Vagina (tissue), 2 donors: ENCODE results near the gene SF3B4. TPM values are rescaled to one million over a fixed set of nuclear protein-coding genes. Genes with fewer than 3 reads are reported as not detected.

Source experiments
- DNase-seq, 2 donors: peaks; one replicate each; pipeline ENCODE4 v3.0.0-alpha.2; 2017; ENCODE audit errors: extremely low spot score in 2 of 2
- H3K27ac ChIP-seq: fragments of 200-600 bp; sonication (generic); one replicate; pipeline ENCODE4 v1.5.1; 2019
- H3K27me3 ChIP-seq: fragments of 200-600 bp; sonication (generic); one replicate; pipeline ENCODE4 v1.5.1; 2019
- H3K36me3 ChIP-seq, 2 donors: fragments of 200-600 bp; sonication (generic); one replicate each; pipeline ENCODE4 v1.5.1; 2017 to 2019
- H3K4me1 ChIP-seq: fragments of 200-600 bp; sonication (generic); one replicate; pipeline ENCODE4 v1.5.1; 2019
- H3K4me3 ChIP-seq, 2 donors: fragments of 200-600 bp; sonication (generic); 1 replicate in 1 of 2; 2 replicates in 1 of 2; pipeline ENCODE4 v1.5.1; 2016 to 2019
- H3K9me3 ChIP-seq: fragments of 200-600 bp; sonication (generic); one replicate; pipeline ENCODE4 v1.5.1; 2019
- CTCF ChIP-seq, 3 experiments: fragments of 450-650 bp in 2 of 3; fragments of 200-600 bp in 1 of 3; sonication (generic) in 1 of 3; IDR thresholded peaks; one replicate each; pipeline ENCODE4 v1.5.1; 2017 to 2019; ENCODE audit warnings: antibody characterized with exemption in 3 of 3, mild to moderate bottlenecking in 2 of 3, moderate library complexity in 2 of 3
- POLR2A ChIP-seq, 2 donors: fragments of 450-650 bp; IDR thresholded peaks; one replicate each; pipeline ENCODE4 v1.6.1; 2017; ENCODE audit warnings: antibody characterized with exemption in 2 of 2, mild to moderate bottlenecking in 2 of 2, moderate library complexity in 2 of 2
- POLR2AphosphoS5 ChIP-seq, 2 donors: sonication (generic); formaldehyde crosslinking; IDR thresholded peaks; one replicate each; pipeline ENCODE4 v1.9.0; 2017; ENCODE audit warnings: antibody characterized with exemption in 2 of 2, mild to moderate bottlenecking in 2 of 2, low read depth in 1 of 2; ENCODE audit not compliant: insufficient read depth in 1 of 2
- intact Hi-C: fragments of 100-400 bp; cut with DNase I; formaldehyde crosslinking; loops from one replicate; pipeline ENCODE4 v1.15.1; 2023
- total RNA-seq: library from RNA; depleted of rRNA; stranded (reverse); fragments of >200 nt; gene quantifications from one replicate; pipeline ENCODE4 v1.2.3, GENCODE V29; 2016

SF3B4 gene
- total RNA-seq, 1 donor from 2014 or later = 21.6 TPM

GRCh38 chr1:149914545-149914944 is 13.1 kb downstream of the SF3B4 start:
- no peak overlapping the region for H3K4me3 ChIP-seq
- no peaks in the 10 kb centered on the region for H3K27me3 ChIP-seq
- H3K27ac ChIP-seq = no peak overlapping the region
- TF ChIP-seq POLR2A (IDR thresholded peaks at IDR 0.05) (no peak), POLR2AphosphoS5 (IDR thresholded peaks at IDR 0.05; ENCODE audit: insufficient read depth in 1 of 2, low read depth in 1 of 2) (no peak), CTCF (IDR thresholded peaks at IDR 0.05) (no peak)
- H3K36me3 ChIP-seq = no peaks in the 10 kb centered on the region
- peaks cover 27% of the 10 kb centered on the region for H3K4me1 ChIP-seq
- intact Hi-C loops = no loop called here
- no peak for DNase-seq
- no peaks in the 10 kb centered on the region for H3K9me3 ChIP-seq

GRCh38 chr1:149906570-149907075 is 21.0 kb downstream of the SF3B4 start:
- Histone ChIP-seq H3K9me3 (no peaks in the 10 kb centered on the region), H3K4me3 (no peak overlapping the region), H3K36me3 (no peaks in the 10 kb centered on the region), H3K27me3 (no peaks in the 10 kb centered on the region), H3K4me1 (no peaks in the 10 kb centered on the region), H3K27ac (no peak overlapping the region)
- intact Hi-C loops = no loop called here
- no peak for DNase-seq
- TF ChIP-seq POLR2A (IDR thresholded peaks at IDR 0.05) (no peak), POLR2AphosphoS5 (IDR thresholded peaks at IDR 0.05; ENCODE audit: insufficient read depth in 1 of 2, low read depth in 1 of 2) (no peak), CTCF (IDR thresholded peaks at IDR 0.05) (no peak)

GRCh38 chr1:149903836-149904491 is 23.6 kb downstream of the SF3B4 start:
- H3K27me3 ChIP-seq = no peaks in the 10 kb centered on the region
- intact Hi-C loops = no loop called here
- DNase-seq = no peak
- TF ChIP-seq POLR2AphosphoS5 (IDR thresholded peaks at IDR 0.05; ENCODE audit: insufficient read depth in 1 of 2, low read depth in 1 of 2) (no peak), CTCF (IDR thresholded peaks at IDR 0.05) (no peak), POLR2A (IDR thresholded peaks at IDR 0.05) (no peak)
- H3K36me3 ChIP-seq = no peaks in the 10 kb centered on the region
- H3K9me3 ChIP-seq = no peaks in the 10 kb centered on the region
- H3K4me1 ChIP-seq = peaks cover 8% of the 10 kb centered on the region
- no peak overlapping the region for H3K27ac ChIP-seq
- no peak overlapping the region for H3K4me3 ChIP-seq

GRCh38 chr1:149899460-149900284 is 27.9 kb downstream of the SF3B4 start, which contains the start of gene BOLA1:
BOLA1 (plus strand) TSS chr1:149899568; CDS start chr1:149900060, 492 bp downstream.
- no peaks in the 10 kb centered on the region for H3K9me3 ChIP-seq
- intact Hi-C loops = no loop called here
- no peaks in the 10 kb centered on the region for H3K27me3 ChIP-seq
- no peaks in the 10 kb centered on the region for H3K36me3 ChIP-seq
- peak within 1 kb of the TSS; percentile 58 to 68 for H3K4me3 ChIP-seq
- peak in 1 of 2 donors; percentile 92 for DNase-seq
- no peak for TF ChIP-seq CTCF (IDR thresholded peaks at IDR 0.05)
- TF ChIP-seq POLR2A (IDR thresholded peaks at IDR 0.05) = peak in 1 of 2 donors; percentile 89
- TF ChIP-seq POLR2AphosphoS5 (IDR thresholded peaks at IDR 0.05; ENCODE audit: insufficient read depth in 1 of 2, low read depth in 1 of 2) = peak; percentile 98 to 99
- H3K27ac ChIP-seq = peak within 1 kb of the TSS; percentile 78
- peaks cover 8% of the 10 kb centered on the region for H3K4me1 ChIP-seq
